ENCODE measurements around the gene SETD2. TPM values are rescaled to one million over a fixed set of nuclear protein-coding genes. Genes with fewer than 3 reads are reported as not detected.

Gene SETD2
- total RNA-seq, 1 donor from 2014 or later, result 21.0 TPM

DNA sequence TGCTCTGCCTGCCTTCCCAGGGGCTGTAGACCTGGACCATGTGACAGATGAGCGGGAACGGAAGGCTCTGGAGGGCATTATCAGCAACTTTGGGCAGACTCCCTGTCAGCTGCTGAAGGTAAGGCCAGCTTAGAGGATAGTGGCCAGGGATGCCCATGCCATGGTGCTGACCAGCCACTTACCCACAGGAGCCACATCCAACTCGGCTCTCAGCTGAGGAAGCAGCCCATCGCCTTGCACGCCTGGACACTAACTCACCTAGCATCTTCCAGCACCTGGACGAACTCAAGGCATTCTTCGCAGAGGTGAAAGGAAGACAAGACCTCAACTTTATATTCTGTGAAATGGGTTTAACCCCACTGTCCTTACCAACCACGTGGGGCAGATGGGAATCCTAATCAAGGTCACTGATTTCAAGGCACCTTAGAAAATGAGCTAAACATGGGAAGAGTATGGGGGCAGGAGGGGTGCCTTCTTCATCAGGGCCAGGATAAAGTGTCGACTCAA lies 157.7 kb downstream of the SETD2 start:
- intact Hi-C loops (cut with DNase I), result no loop called here
- Histone ChIP-seq H3K4me3 (no peak overlapping the region), H3K4me1 (peaks cover 3 to 7% of the 10 kb centered on the region in 2 donors), H3K27ac (no peak overlapping the region), H3K9me3 (no peaks in the 10 kb centered on the region), H3K36me3 (peaks cover 19 to 44% of the 10 kb centered on the region in 2 donors), H3K27me3 (no peaks in the 10 kb centered on the region)
- TF ChIP-seq, protein P1, sequence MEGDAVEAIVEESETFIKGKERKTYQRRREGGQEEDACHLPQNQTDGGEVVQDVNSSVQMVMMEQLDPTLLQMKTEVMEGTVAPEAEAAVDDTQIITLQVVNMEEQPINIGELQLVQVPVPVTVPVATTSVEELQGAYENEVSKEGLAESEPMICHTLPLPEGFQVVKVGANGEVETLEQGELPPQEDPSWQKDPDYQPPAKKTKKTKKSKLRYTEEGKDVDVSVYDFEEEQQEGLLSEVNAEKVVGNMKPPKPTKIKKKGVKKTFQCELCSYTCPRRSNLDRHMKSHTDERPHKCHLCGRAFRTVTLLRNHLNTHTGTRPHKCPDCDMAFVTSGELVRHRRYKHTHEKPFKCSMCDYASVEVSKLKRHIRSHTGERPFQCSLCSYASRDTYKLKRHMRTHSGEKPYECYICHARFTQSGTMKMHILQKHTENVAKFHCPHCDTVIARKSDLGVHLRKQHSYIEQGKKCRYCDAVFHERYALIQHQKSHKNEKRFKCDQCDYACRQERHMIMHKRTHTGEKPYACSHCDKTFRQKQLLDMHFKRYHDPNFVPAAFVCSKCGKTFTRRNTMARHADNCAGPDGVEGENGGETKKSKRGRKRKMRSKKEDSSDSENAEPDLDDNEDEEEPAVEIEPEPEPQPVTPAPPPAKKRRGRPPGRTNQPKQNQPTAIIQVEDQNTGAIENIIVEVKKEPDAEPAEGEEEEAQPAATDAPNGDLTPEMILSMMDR (IDR thresholded peaks at IDR 0.05), result no peak
- peak in 1 of 2 donors; percentile 51 for DNase-seq (ENCODE audit: low spot score in 2 of 2)

DNA sequence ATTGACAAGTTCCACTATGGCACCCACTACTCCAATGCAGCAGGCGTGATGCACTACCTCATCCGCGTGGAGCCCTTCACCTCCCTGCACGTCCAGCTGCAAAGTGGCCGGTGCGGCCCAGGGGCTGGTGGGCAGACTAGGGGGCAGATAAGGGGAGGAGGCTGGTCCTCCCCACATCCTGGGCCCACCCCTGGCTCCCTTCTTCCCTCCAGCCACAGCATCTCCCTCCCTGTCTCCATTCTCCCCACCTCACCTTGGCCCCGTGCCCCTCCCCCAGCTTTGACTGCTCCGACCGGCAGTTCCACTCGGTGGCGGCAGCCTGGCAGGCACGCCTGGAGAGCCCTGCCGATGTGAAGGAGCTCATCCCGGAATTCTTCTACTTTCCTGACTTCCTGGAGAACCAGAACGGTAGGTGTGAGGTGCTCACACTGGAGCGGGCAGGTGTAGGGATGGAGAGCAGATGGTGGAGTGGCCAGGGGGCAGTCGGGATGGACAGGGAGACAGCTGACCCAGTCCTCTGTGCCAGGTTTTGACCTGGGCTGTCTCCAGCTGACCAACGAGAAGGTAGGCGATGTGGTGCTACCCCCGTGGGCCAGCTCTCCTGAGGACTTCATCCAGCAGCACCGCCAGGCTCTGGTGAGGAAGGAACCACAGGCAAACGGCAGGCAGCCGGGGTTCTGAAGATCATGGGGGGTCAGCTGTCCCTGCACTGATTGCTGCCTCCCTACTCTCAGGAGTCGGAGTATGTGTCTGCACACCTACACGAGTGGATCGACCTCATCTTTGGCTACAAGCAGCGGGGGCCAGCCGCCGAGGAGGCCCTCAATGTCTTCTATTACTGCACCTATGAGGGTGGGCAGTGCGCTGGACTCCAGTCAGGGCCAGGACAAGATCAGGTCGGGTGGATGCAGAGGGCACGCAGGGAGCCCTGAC lies 158.4 kb downstream of the SETD2 start:
- Histone ChIP-seq H3K4me3 (no peak overlapping the region), H3K4me1 (peaks cover 3 to 7% of the 10 kb centered on the region in 2 donors), H3K27me3 (no peaks in the 10 kb centered on the region), H3K27ac (no peak overlapping the region), H3K36me3 (peaks cover 26 to 51% of the 10 kb centered on the region in 2 donors), H3K9me3 (no peaks in the 10 kb centered on the region)
- intact Hi-C loops (cut with DNase I), result no loop called here
- peak in 1 of 2 donors; percentile 60 for DNase-seq (ENCODE audit: low spot score in 2 of 2)
- TF ChIP-seq, protein P1 (IDR thresholded peaks at IDR 0.05), result no peak

DNA sequence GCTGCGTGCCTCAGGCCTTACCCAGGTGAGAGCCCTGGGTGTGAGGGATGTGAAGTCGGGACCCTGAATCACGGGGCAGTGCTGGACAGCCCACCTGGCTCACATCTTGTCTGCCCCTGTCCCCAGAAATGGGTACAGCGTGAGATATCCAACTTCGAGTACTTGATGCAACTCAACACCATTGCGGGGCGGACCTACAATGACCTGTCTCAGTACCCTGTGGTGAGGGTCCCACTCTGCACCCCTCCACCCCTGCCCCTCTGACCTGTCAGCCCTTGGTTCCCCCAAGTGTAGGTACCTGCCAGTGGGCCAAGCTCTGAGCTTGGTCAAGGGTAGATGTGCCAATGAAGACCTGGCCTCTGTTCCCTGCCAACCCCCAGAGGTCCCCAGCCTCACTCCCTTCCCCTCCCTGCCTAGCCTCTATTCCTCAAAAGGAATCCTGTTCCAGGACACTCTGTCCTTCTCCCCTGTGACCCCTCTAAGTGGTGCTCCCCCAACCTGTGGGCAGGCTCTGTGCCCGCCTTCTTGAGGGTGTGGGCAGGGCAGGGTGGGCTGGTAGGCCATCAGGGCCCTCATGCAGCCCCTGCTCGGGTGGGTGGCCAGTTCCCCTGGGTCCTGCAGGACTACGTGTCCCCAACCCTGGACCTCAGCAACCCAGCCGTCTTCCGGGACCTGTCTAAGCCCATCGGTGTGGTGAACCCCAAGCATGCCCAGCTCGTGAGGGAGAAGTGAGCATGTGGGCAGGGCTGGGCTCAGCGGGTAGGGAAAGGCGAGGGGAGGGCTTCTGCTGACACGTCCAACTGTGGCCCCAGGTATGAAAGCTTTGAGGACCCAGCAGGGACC lies 159.3 kb downstream of the SETD2 start:
- Histone ChIP-seq H3K9me3 (no peaks in the 10 kb centered on the region), H3K27me3 (no peaks in the 10 kb centered on the region), H3K4me3 (no peak overlapping the region), H3K4me1 (peaks cover 0 to 3% of the 10 kb centered on the region in 2 donors), H3K36me3 (peaks cover 26 to 60% of the 10 kb centered on the region in 2 donors), H3K27ac (no peak overlapping the region)
- peak; percentile 7 to 55 for DNase-seq (ENCODE audit: low spot score in 2 of 2)
- TF ChIP-seq, protein P1 (IDR thresholded peaks at IDR 0.05), result no peak
- intact Hi-C loops (cut with DNase I), result no loop called here

DNA sequence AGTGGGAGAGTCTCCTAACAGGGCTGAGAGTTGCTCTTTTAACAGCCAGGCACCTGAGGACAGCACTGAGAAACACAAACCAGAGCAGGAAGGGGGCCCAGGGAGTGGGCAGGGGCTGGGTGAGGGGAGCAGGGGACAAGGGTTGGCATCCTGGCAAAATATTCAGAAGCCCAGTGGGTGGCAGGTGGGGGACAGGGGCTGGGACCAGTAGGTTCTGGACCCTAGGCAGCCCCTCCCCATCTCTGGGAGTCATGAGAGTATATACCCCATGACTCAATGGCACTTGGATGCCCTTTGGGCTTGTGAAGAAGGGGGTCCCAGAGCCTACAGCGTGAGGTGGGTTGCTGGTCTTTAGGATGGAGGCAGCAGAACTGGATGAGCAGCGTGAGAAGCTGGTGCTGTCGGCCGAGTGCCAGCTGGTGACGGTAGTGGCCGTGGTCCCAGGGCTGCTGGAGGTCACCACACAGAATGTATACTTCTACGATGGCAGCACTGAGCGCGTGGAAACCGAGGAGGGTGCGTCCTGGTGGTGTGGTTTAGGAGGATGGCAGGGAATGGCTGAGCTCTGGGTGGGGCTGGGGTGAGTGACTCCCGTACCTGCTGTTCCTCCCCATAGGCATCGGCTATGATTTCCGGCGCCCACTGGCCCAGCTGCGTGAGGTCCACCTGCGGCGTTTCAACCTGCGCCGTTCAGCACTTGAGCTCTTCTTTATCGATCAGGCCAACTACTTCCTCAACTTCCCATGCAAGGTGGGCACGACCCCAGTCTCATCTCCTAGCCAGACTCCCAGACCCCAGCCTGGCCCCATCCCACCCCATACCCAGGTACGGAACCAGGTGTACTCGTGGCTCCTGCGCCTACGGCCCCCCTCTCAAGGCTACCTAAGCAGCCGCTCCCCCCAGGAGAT lies 160.2 kb downstream of the SETD2 start:
- Histone ChIP-seq H3K4me1 (no peaks in the 10 kb centered on the region), H3K27me3 (no peaks in the 10 kb centered on the region), H3K27ac (no peak overlapping the region), H3K4me3 (no peak overlapping the region), H3K36me3 (peaks cover 26 to 67% of the 10 kb centered on the region in 2 donors), H3K9me3 (no peaks in the 10 kb centered on the region)
- TF ChIP-seq, protein P1 (IDR thresholded peaks at IDR 0.05), result no peak
- peak in 1 of 2 donors; percentile 7 for DNase-seq (ENCODE audit: low spot score in 2 of 2)
- intact Hi-C loops (cut with DNase I), result no loop called here

DNA sequence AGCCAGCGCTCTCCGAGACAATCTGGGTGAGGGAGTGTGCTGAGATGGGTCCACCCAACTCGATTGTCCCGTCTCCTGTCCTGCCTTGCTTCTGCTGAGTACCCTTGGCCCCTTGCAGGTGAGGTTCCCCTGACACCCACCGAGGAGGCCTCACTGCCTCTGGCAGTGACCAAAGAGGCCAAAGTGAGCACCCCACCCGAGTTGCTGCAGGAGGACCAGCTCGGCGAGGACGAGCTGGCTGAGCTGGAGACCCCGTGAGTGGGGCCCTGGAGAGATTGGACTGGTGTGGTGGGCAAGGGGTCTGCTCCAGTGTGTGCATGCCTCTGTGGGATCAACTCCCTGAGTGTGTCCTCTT lies 160.9 kb downstream of the SETD2 start:
- Histone ChIP-seq H3K4me3 (no peak overlapping the region), H3K9me3 (no peaks in the 10 kb centered on the region), H3K4me1 (no peaks in the 10 kb centered on the region), H3K27ac (no peak overlapping the region), H3K27me3 (no peaks in the 10 kb centered on the region), H3K36me3 (peaks cover 26 to 67% of the 10 kb centered on the region in 2 donors)
- intact Hi-C loops (cut with DNase I), result no loop called here
- DNase-seq (ENCODE audit: low spot score in 2 of 2), result no peak
- TF ChIP-seq, protein P1 (IDR thresholded peaks at IDR 0.05), result no peak
